HepG2 (cell line): ENCODE measurements around the gene LAMTOR1. TPM values are rescaled to one million over a fixed set of nuclear protein-coding genes. Genes with fewer than 3 reads are reported as not detected.

Source experiments
- ELF4 ChIP-seq: sonication (generic); formaldehyde crosslinking; IDR thresholded peaks from 2 replicates; pipeline ENCODE4 v1.5.0; 2020; ENCODE audit warnings: missing genetic modification reagents, mild to moderate bottlenecking, moderate library complexity, borderline replicate concordance
- GABPA ChIP-seq, 2 experiments: IDR thresholded peaks; 2 replicates each; pipeline ENCODE4 v1.6.1; 2011 to 2016; ENCODE audit warnings: low read depth in 2 of 2, low read length in 1 of 2, missing biosample characterization in 1 of 2, missing genetic modification characterization in 1 of 2
- JUN ChIP-seq: sonication (generic); formaldehyde crosslinking; IDR thresholded peaks from 2 replicates; pipeline ENCODE4 v1.4.0; 2020; ENCODE audit warnings: mild to moderate bottlenecking, missing genetic modification reagents
- KIAA2018 ChIP-seq: sonication (generic); formaldehyde crosslinking; IDR thresholded peaks from 2 replicates; pipeline ENCODE4 v1.5.0; 2020; ENCODE audit warnings: mild to moderate bottlenecking, missing genetic modification reagents, borderline replicate concordance
- MATR3 ChIP-seq: sonication (generic); formaldehyde crosslinking; IDR thresholded peaks from 2 replicates; pipeline ENCODE4 v1.4.0; 2020; ENCODE audit warnings: missing genetic modification reagents
- NR1H2 ChIP-seq: sonication (generic); formaldehyde crosslinking; IDR thresholded peaks from 2 replicates; pipeline ENCODE4 v1.8.1; 2022; ENCODE audit warnings: low read depth, missing genetic modification reagents, borderline replicate concordance
- PPARG ChIP-seq: conservative IDR thresholded peaks from 2 replicates; pipeline ENCODE4 v1.6.1; 2016; ENCODE audit warnings: missing biosample characterization, missing genetic modification reagents
- PRPF4 ChIP-seq: fragments of 200-400 bp; formaldehyde crosslinking; IDR thresholded peaks from 2 replicates; pipeline ENCODE4 v1.6.1; 2016; ENCODE audit warnings: low read length, low read depth; ENCODE audit not compliant: poor library complexity, severe bottlenecking
- SIX1 ChIP-seq: sonication (generic); formaldehyde crosslinking; IDR thresholded peaks from 2 replicates; pipeline ENCODE4 v1.4.0; 2020; ENCODE audit warnings: missing genetic modification reagents, borderline replicate concordance
- SP2 ChIP-seq: sonication (generic); formaldehyde crosslinking; IDR thresholded peaks from 2 replicates; pipeline ENCODE4 v1.5.1; 2020; ENCODE audit warnings: mild to moderate bottlenecking, missing genetic modification reagents
- TOPORS ChIP-seq: sonication (generic); formaldehyde crosslinking; IDR thresholded peaks from 2 replicates; pipeline ENCODE4 v1.8.0; 2023; ENCODE audit warnings: mild to moderate bottlenecking, missing genetic modification reagents
- ZNF362 ChIP-seq: sonication (generic); formaldehyde crosslinking; IDR thresholded peaks from 2 replicates; pipeline ENCODE4 v1.4.0; 2020; ENCODE audit warnings: missing genetic modification reagents, mild to moderate bottlenecking, borderline replicate concordance
- ZSCAN21 ChIP-seq: sonication (generic); formaldehyde crosslinking; IDR thresholded peaks from 2 replicates; pipeline ENCODE4 v1.8.0; 2022; ENCODE audit warnings: mild to moderate bottlenecking, missing genetic modification reagents, moderate library complexity, borderline replicate concordance
- polyA plus RNA-seq, 8 experiments: library from polyadenylated mRNA; depleted of rRNA in 3 of 8; stranded (reverse) in 7 of 8; unstranded in 1 of 8; fragments of >200 nt; fragmentation: Illumina TruSeq in 4 of 8; extraction: Trizol in 4 of 8; gene quantifications; 2 replicates each; pipeline versions ENCODE4 v1.2.1 to v1.2.3, GENCODE V29; 2011 to 2016; ENCODE audit warnings: low read depth in 4 of 8, missing spikeins in 1 of 8, mixed read lengths in 1 of 8; ENCODE audit not compliant: insufficient read depth in 1 of 8
- total RNA-seq, 5 experiments: library from RNA; depleted of rRNA; stranded (reverse); fragments of >200 nt; fragmentation: Illumina TruSeq; extraction: Trizol; gene quantifications; 2 replicates each; pipeline ENCODE4 v1.2.3, GENCODE V29; 2016; ENCODE audit warnings: low read depth in 1 of 5
- TF ChIP-seq, protein P1 (sequence below): sonication (generic); formaldehyde crosslinking; IDR thresholded peaks from 2 replicates; pipeline ENCODE4 v1.4.0; 2020; ENCODE audit warnings: mild to moderate bottlenecking, missing genetic modification reagents
- TF ChIP-seq, protein P2 (sequence below): sonication (generic); formaldehyde crosslinking; IDR thresholded peaks from 2 replicates; pipeline ENCODE4 v1.4.0; 2020; ENCODE audit warnings: missing genetic modification reagents

The LAMTOR1 gene
- total and polyA plus RNA-seq, 2 of the 13 experiments (the other 11 are each of a cell fraction or from before 2014, with no cell fraction given): 60.4 to 66.0 TPM

- TF ChIP-seq KIAA2018 (CRISPR knock-in tag): no peak
- peak; percentile 34; the same call in 1 of the 2 replicates for TF ChIP-seq ZSCAN21 (CRISPR knock-in tag)
- TF ChIP-seq GABPA (IDR thresholded peaks at IDR 0.05; ENCODE audit: low read depth, low read length): peak; percentile 97
- peak; percentile 98 for TF ChIP-seq GABPA (CRISPR knock-in tag; IDR thresholded peaks at IDR 0.05; ENCODE audit: low read depth)
- TF ChIP-seq PRPF4: no peak
- TF ChIP-seq PPARG: 0 out of 2 replicates have a peak, but pooled peaks have one; percentile 26
- no peak for TF ChIP-seq MATR3 (CRISPR knock-in tag)
- no peak for TF ChIP-seq NR1H2 (CRISPR knock-in tag)
- no peak for TF ChIP-seq JUN
- TF ChIP-seq ELF4 (CRISPR knock-in tag): peak; percentile 59; the same call in 1 of the 2 replicates
- peak; percentile 24; the same call in 1 of the 2 replicates for TF ChIP-seq ZNF362 (CRISPR knock-in tag)
- TF ChIP-seq, protein P1, sequence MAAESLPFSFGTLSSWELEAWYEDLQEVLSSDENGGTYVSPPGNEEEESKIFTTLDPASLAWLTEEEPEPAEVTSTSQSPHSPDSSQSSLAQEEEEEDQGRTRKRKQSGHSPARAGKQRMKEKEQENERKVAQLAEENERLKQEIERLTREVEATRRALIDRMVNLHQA: no peak
- no peak for TF ChIP-seq SIX1 (CRISPR knock-in tag)
- TF ChIP-seq SP2 (CRISPR knock-in tag): peak; percentile 94
- TF ChIP-seq, protein P2, sequence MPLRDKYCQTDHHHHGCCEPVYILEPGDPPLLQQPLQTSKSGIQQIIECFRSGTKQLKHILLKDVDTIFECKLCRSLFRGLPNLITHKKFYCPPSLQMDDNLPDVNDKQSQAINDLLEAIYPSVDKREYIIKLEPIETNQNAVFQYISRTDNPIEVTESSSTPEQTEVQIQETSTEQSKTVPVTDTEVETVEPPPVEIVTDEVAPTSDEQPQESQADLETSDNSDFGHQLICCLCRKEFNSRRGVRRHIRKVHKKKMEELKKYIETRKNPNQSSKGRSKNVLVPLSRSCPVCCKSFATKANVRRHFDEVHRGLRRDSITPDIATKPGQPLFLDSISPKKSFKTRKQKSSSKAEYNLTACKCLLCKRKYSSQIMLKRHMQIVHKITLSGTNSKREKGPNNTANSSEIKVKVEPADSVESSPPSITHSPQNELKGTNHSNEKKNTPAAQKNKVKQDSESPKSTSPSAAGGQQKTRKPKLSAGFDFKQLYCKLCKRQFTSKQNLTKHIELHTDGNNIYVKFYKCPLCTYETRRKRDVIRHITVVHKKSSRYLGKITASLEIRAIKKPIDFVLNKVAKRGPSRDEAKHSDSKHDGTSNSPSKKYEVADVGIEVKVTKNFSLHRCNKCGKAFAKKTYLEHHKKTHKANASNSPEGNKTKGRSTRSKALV: 0 out of 2 replicates have a peak, but pooled peaks have one; percentile 34
- TF ChIP-seq TOPORS: no peak
Observed at GRCh38 chr11:72112143-72112977, 9.3 kb upstream of the LAMTOR1 start, which contains the start of gene ANAPC15 (continued).
